ENCODE results near the gene TLN1. TPM values are rescaled to one million over a fixed set of nuclear protein-coding genes. Genes with fewer than 3 reads are reported as not detected.

The TLN1 gene
- total RNA-seq, 1 experiment from 2014 or later = 109 TPM

DNA sequence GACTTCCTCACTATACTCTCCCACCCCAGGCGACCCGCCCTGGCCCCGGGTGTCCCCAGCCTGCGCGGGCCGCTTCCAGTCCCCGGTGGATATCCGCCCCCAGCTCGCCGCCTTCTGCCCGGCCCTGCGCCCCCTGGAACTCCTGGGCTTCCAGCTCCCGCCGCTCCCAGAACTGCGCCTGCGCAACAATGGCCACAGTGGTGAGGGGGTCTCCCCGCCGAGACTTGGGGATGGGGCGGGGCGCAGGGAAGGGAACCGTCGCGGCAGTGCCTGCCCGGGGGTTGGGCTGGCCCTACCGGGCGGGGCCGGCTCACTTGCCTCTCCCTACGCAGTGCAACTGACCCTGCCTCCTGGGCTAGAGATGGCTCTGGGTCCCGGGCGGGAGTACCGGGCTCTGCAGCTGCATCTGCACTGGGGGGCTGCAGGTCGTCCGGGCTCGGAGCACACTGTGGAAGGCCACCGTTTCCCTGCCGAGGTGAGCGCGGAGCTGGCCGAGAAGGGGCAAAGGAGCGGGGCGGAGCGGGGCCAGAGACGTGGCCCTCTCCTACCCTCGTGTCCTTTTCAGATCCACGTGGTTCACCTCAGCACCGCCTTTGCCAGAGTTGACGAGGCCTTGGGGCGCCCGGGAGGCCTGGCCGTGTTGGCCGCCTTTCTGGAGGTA lies 56.1 kb downstream of the TLN1 start (continued):
- TF ChIP-seq, protein P1, sequence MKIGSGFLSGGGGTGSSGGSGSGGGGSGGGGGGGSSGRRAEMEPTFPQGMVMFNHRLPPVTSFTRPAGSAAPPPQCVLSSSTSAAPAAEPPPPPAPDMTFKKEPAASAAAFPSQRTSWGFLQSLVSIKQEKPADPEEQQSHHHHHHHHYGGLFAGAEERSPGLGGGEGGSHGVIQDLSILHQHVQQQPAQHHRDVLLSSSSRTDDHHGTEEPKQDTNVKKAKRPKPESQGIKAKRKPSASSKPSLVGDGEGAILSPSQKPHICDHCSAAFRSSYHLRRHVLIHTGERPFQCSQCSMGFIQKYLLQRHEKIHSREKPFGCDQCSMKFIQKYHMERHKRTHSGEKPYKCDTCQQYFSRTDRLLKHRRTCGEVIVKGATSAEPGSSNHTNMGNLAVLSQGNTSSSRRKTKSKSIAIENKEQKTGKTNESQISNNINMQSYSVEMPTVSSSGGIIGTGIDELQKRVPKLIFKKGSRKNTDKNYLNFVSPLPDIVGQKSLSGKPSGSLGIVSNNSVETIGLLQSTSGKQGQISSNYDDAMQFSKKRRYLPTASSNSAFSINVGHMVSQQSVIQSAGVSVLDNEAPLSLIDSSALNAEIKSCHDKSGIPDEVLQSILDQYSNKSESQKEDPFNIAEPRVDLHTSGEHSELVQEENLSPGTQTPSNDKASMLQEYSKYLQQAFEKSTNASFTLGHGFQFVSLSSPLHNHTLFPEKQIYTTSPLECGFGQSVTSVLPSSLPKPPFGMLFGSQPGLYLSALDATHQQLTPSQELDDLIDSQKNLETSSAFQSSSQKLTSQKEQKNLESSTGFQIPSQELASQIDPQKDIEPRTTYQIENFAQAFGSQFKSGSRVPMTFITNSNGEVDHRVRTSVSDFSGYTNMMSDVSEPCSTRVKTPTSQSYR (CRISPR knock-in tag; IDR thresholded peaks at IDR 0.05) = peak; percentile 87; the same call in 1 of the 2 replicates
- TF ChIP-seq, protein P2, sequence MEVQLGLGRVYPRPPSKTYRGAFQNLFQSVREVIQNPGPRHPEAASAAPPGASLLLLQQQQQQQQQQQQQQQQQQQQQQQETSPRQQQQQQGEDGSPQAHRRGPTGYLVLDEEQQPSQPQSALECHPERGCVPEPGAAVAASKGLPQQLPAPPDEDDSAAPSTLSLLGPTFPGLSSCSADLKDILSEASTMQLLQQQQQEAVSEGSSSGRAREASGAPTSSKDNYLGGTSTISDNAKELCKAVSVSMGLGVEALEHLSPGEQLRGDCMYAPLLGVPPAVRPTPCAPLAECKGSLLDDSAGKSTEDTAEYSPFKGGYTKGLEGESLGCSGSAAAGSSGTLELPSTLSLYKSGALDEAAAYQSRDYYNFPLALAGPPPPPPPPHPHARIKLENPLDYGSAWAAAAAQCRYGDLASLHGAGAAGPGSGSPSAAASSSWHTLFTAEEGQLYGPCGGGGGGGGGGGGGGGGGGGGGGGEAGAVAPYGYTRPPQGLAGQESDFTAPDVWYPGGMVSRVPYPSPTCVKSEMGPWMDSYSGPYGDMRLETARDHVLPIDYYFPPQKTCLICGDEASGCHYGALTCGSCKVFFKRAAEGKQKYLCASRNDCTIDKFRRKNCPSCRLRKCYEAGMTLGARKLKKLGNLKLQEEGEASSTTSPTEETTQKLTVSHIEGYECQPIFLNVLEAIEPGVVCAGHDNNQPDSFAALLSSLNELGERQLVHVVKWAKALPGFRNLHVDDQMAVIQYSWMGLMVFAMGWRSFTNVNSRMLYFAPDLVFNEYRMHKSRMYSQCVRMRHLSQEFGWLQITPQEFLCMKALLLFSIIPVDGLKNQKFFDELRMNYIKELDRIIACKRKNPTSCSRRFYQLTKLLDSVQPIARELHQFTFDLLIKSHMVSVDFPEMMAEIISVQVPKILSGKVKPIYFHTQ (CRISPR knock-in tag; IDR thresholded peaks at IDR 0.05) = no peak
- TF ChIP-seq IRF2 (CRISPR knock-in tag; IDR thresholded peaks at IDR 0.05; ENCODE audit: borderline replicate concordance, low read depth) (no peak), EMX1 (CRISPR knock-in tag; IDR thresholded peaks at IDR 0.05) (no peak), NFE2L1 (CRISPR knock-in tag; IDR thresholded peaks at IDR 0.05) (peak; percentile 89; the same call in 1 of the 2 replicates), RORB (CRISPR knock-in tag; IDR thresholded peaks at IDR 0.05) (no peak), JAZF1 (CRISPR knock-in tag; IDR thresholded peaks at IDR 0.05) (no peak), HMGA2 (CRISPR knock-in tag; IDR thresholded peaks at IDR 0.05) (no peak), ATF1 (CRISPR knock-in tag; IDR thresholded peaks at IDR 0.05) (peak; percentile 54; the same call in 1 of the 2 replicates), ZNF263 (CRISPR knock-in tag; IDR thresholded peaks at IDR 0.05; ENCODE audit: low read depth) (0 out of 2 replicates have a peak, but pooled peaks have one; percentile 17), MXD4 (CRISPR knock-in tag; IDR thresholded peaks at IDR 0.05; ENCODE audit: borderline replicate concordance) (no peak), GABPB1 (CRISPR knock-in tag; IDR thresholded peaks at IDR 0.05) (no peak), MYBL2 (CRISPR knock-in tag; IDR thresholded peaks at IDR 0.05) (no peak; the same call in 1 of the 2 replicates), CBFB (CRISPR knock-in tag; IDR thresholded peaks at IDR 0.05; ENCODE audit: low read depth) (no peak), TEAD1 (CRISPR knock-in tag; IDR thresholded peaks at IDR 0.05) (peak; percentile 56; the same call in 1 of the 2 replicates), CREM (CRISPR knock-in tag; IDR thresholded peaks at IDR 0.05) (no peak), ZNF416 (CRISPR knock-in tag; IDR thresholded peaks at IDR 0.05) (no peak), ZBTB21 (CRISPR knock-in tag; IDR thresholded peaks at IDR 0.05; ENCODE audit: borderline replicate concordance) (no peak; the same call in 1 of the 2 replicates), SP1 (CRISPR knock-in tag; conservative IDR thresholded peaks at IDR 0.05) (no peak; the same call in 1 of the 2 replicates)
- TF ChIP-seq, protein P3, sequence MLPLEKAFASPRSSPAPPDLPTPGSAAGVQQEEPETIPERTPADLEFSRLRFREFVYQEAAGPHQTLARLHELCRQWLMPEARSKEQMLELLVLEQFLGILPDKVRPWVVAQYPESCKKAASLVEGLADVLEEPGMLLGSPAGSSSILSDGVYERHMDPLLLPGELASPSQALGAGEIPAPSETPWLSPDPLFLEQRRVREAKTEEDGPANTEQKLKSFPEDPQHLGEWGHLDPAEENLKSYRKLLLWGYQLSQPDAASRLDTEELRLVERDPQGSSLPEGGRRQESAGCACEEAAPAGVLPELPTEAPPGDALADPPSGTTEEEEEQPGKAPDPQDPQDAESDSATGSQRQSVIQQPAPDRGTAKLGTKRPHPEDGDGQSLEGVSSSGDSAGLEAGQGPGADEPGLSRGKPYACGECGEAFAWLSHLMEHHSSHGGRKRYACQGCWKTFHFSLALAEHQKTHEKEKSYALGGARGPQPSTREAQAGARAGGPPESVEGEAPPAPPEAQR (CRISPR knock-in tag; IDR thresholded peaks at IDR 0.05) = no peak
- TF ChIP-seq, protein P4, sequence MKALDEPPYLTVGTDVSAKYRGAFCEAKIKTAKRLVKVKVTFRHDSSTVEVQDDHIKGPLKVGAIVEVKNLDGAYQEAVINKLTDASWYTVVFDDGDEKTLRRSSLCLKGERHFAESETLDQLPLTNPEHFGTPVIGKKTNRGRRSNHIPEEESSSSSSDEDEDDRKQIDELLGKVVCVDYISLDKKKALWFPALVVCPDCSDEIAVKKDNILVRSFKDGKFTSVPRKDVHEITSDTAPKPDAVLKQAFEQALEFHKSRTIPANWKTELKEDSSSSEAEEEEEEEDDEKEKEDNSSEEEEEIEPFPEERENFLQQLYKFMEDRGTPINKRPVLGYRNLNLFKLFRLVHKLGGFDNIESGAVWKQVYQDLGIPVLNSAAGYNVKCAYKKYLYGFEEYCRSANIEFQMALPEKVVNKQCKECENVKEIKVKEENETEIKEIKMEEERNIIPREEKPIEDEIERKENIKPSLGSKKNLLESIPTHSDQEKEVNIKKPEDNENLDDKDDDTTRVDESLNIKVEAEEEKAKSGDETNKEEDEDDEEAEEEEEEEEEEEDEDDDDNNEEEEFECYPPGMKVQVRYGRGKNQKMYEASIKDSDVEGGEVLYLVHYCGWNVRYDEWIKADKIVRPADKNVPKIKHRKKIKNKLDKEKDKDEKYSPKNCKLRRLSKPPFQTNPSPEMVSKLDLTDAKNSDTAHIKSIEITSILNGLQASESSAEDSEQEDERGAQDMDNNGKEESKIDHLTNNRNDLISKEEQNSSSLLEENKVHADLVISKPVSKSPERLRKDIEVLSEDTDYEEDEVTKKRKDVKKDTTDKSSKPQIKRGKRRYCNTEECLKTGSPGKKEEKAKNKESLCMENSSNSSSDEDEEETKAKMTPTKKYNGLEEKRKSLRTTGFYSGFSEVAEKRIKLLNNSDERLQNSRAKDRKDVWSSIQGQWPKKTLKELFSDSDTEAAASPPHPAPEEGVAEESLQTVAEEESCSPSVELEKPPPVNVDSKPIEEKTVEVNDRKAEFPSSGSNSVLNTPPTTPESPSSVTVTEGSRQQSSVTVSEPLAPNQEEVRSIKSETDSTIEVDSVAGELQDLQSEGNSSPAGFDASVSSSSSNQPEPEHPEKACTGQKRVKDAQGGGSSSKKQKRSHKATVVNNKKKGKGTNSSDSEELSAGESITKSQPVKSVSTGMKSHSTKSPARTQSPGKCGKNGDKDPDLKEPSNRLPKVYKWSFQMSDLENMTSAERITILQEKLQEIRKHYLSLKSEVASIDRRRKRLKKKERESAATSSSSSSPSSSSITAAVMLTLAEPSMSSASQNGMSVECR (CRISPR knock-in tag; IDR thresholded peaks at IDR 0.05; ENCODE audit: borderline replicate concordance) = 0 out of 2 replicates have a peak, but pooled peaks have one; percentile 39
- TF ChIP-seq, protein P5, sequence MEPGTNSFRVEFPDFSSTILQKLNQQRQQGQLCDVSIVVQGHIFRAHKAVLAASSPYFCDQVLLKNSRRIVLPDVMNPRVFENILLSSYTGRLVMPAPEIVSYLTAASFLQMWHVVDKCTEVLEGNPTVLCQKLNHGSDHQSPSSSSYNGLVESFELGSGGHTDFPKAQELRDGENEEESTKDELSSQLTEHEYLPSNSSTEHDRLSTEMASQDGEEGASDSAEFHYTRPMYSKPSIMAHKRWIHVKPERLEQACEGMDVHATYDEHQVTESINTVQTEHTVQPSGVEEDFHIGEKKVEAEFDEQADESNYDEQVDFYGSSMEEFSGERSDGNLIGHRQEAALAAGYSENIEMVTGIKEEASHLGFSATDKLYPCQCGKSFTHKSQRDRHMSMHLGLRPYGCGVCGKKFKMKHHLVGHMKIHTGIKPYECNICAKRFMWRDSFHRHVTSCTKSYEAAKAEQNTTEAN (CRISPR knock-in tag; IDR thresholded peaks at IDR 0.05) = peak; percentile 73; the same call in 1 of the 2 replicates
- TF ChIP-seq, protein P6, sequence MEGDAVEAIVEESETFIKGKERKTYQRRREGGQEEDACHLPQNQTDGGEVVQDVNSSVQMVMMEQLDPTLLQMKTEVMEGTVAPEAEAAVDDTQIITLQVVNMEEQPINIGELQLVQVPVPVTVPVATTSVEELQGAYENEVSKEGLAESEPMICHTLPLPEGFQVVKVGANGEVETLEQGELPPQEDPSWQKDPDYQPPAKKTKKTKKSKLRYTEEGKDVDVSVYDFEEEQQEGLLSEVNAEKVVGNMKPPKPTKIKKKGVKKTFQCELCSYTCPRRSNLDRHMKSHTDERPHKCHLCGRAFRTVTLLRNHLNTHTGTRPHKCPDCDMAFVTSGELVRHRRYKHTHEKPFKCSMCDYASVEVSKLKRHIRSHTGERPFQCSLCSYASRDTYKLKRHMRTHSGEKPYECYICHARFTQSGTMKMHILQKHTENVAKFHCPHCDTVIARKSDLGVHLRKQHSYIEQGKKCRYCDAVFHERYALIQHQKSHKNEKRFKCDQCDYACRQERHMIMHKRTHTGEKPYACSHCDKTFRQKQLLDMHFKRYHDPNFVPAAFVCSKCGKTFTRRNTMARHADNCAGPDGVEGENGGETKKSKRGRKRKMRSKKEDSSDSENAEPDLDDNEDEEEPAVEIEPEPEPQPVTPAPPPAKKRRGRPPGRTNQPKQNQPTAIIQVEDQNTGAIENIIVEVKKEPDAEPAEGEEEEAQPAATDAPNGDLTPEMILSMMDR (IDR thresholded peaks at IDR 0.05) = no peak
- TF ChIP-seq, protein P7, sequence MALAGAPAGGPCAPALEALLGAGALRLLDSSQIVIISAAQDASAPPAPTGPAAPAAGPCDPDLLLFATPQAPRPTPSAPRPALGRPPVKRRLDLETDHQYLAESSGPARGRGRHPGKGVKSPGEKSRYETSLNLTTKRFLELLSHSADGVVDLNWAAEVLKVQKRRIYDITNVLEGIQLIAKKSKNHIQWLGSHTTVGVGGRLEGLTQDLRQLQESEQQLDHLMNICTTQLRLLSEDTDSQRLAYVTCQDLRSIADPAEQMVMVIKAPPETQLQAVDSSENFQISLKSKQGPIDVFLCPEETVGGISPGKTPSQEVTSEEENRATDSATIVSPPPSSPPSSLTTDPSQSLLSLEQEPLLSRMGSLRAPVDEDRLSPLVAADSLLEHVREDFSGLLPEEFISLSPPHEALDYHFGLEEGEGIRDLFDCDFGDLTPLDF (CRISPR knock-in tag; IDR thresholded peaks at IDR 0.05) = peak; percentile 91

All from WTC11 (cell line).